Central memory CD4-positive, alpha-beta T cell (primary cell): Measurements from ENCODE around the gene TMIGD2.
"Not testable (repeated sequence)": the region's sequence is repeated elsewhere in the genome, so short reads cannot be mapped to it uniquely, and the experiment has no call there.

Source experiments
- DNase-seq: peaks from one replicate; pipeline ENCODE4 v3.0.0; 2022

TMIGD2 gene

GRCh38 chr19:4295972-4296771 is 6.0 kb downstream of the TMIGD2 start:
- DNase-seq: no peak

- DNase-seq: no peak
Measured at GRCh38 chr19:4294389-4294788, 7.8 kb downstream of the TMIGD2 start.

GRCh38 chr19:4292515-4292914 is 9.7 kb downstream of the TMIGD2 start:
- DNase-seq: no peak

- no peak for DNase-seq
Measured at GRCh38 chr19:4291184-4291732, 10.9 kb downstream of the TMIGD2 start.

GRCh38 chr19:4288091-4288777 is 14.0 kb downstream of the TMIGD2 start:
- no peak for DNase-seq

- not testable (repeated sequence) for DNase-seq
Measured at GRCh38 chr19:4286141-4286540, 16.0 kb downstream of the TMIGD2 start.

GRCh38 chr19:4284974-4285373 is 17.2 kb downstream of the TMIGD2 start:
- DNase-seq: no peak

GRCh38 chr19:4284176-4284958 is 17.8 kb downstream of the TMIGD2 start:
- no peak for DNase-seq

GRCh38 chr19:4279530-4280422 is 22.4 kb downstream of the TMIGD2 start:
- DNase-seq: no peak

- no peak for DNase-seq
Measured at GRCh38 chr19:4279267-4279529, 23.0 kb downstream of the TMIGD2 start.

GRCh38 chr19:4278419-4279266 is 23.5 kb downstream of the TMIGD2 start, which contains the start of gene SHD:
SHD (plus strand) TSS chr19:4279266; CDS start chr19:4280064, 798 bp downstream.
- DNase-seq: no peak

GRCh38 chr19:4278010-4278409 is 24.2 kb downstream of the TMIGD2 start:
- no peak for DNase-seq

GRCh38 chr19:4277191-4277696 is 24.9 kb downstream of the TMIGD2 start:
- no peak for DNase-seq

- DNase-seq: not testable (repeated sequence)
Measured at GRCh38 chr19:4274321-4274686, 27.9 kb downstream of the TMIGD2 start.

GRCh38 chr19:4272894-4273293 is 29.3 kb downstream of the TMIGD2 start:
- DNase-seq: no peak

GRCh38 chr19:4268816-4269430 is 33.3 kb downstream of the TMIGD2 start:
- no peak for DNase-seq

GRCh38 chr19:4267901-4268815 is 34.0 kb downstream of the TMIGD2 start:
- no peak for DNase-seq

GRCh38 chr19:4267101-4267900 is 34.9 kb downstream of the TMIGD2 start:
- DNase-seq: peak; percentile 30
